HG02938 (cell line): Measurements from ENCODE around the gene CCDC187.
"Not testable (repeated sequence)": the region's sequence is repeated elsewhere in the genome, so short reads cannot be mapped to it uniquely, and the experiment has no call there.

Source experiments
- ATAC-seq: cut with Tn5 transposase; IDR thresholded peaks from one replicate; pipeline ENCODE4 v1.9.1; 2021; ENCODE audit warnings: mild to moderate bottlenecking, moderate library complexity; ENCODE audit not compliant: unreplicated experiment

Gene CCDC187

DNA sequence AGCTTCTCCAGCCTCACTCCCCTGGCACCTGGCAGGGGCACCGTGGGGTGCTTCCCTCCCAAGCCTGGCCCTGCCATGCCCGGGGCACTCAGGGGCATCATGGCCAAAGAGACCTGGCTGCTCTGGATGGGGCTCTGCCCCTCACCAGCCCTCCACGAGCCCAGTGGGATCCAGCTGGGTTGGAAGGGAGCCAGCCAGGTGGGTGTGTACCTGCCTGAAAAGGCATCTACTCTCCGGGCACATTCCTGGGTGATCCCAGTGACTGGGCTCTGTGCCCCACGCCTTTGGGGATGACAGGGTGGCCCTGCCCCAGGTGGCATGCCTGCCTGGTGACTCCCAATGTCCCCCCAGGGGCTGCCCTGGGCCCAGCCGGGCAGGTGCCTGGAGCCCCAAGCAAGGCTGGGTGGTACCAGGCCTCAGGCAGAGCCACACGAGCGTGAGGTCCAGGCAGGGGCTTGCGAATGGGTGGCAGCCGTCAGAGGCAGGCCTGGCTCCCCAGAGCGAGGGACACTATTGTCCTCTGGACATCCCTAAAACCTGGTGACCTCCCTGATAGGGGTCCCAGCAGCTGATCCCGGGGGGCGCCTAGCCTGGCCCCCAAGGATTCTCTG, 24.2 kb upstream of the CCDC187 start:
- ATAC-seq = no peak

DNA sequence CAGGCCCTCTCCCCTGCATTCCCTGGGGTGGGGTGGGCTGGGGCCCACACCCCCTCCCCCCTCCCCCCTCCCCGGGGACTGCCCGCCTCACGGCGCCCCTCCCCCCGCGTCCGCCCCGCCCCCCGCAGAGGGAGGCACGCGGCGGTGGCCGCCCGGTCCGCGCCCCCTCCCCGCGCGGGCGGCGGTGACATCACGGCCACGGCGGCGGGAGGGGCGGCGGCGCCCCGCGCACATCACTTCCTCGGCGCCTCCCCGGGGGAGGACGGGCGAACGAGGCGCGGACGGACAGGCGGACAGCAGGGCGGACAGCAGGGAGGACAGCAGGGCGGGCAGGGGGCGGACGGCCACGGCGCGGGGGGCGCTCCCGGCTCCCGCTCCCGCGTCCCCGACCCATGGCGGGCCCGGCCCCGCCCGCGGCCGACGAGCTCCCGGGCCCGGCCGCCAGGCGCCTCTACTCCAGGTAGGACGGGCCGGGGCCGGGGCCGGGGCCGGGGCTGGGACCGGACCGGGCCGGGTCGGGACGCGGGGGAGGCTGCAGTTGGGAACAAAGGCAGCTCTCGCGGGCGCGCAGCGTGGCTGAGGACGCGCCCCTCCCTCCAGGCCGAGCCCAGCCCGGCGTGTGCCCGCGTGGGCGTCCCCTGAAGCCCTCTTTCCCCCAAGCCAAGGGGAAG, 23.5 kb upstream of the CCDC187 start, which contains the start of gene GPSM1:
Gene GPSM1, plus strand, starts transcription at position 236 of the 671 bp plus-strand sequence. Its CDS starts 157 bp downstream, at position 393.
- no peak for ATAC-seq

DNA sequence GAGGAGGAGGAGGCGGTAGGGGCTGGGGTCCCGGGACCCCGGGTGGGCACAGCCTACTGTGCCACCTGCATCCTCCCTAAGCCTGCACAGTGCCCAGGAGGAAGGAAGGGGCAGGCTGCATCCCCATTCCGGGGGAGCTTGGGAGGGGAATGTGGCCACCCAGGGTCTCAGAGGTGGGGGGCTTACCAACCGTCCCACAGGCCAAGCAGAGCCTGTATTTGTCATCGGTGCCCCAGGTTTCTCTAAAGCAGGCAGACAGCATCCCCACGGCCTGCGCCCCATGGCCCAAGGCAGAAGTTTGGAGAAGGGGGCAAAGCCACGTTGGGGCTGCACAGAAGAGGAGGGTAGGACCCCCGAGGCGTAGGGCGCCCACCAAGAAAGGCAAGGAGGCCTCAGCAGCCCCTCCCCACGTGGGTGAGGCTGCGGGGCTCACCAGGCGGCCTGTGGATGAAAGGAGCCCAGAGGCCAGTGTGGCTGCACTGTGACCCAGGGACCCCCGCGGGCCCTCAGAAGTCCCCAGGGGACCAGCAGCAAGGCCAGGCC, 22.9 kb upstream of the CCDC187 start:
- no peak for ATAC-seq

DNA sequence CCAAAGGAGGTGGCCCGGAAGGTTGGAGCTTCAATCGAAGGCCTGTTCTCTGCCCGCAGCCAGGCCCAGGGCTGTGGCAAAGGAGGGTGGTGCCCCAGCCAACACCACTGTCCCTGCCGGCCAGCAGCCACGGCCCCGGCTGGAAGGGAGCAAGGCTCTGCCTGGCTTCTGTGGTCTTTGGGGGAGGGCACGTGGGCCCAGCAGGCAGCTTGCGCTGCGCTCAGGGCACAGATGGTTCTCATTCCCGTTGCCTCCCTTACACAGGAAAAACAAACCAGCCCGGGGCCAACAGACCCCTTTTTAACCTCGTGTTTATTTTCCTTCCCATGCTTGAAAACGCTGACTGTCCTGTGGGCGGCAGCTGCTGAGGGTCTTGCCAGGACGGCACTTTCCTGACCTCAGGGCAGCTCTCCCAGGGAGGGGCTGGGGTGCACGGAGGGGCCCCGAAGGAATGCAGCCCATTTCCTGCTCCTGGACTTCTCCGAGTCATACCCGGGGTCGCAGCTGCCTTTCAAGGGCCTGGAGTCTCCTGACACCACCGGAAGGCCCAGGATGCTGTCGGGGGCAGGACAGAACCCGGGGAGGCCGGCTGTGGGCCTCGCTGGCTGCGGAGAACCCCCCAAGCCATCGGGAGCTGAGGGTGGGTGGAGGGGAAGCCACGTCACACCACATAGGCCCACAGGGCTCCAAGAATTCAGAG, 22.3 kb upstream of the CCDC187 start:
- ATAC-seq = no peak

DNA sequence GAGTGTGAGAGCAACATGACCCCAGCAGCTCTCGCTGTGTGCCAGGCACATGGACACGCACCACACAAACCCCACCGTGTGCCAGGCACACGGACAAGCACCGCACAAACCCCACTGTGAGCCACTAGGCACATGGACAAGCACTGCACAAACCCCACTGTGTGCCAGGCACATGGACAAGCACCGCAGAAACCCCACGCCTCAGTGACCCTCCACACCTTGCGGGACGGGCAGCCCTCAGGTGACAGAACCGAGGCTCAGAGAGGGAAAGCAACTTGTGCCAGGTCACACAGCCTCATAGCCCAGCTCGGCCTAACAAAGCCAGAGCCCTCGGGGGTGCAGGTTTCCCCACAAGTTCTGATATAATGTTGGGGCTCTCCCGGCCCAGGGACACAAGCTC, 21.5 kb upstream of the CCDC187 start:
- ATAC-seq = no peak

DNA sequence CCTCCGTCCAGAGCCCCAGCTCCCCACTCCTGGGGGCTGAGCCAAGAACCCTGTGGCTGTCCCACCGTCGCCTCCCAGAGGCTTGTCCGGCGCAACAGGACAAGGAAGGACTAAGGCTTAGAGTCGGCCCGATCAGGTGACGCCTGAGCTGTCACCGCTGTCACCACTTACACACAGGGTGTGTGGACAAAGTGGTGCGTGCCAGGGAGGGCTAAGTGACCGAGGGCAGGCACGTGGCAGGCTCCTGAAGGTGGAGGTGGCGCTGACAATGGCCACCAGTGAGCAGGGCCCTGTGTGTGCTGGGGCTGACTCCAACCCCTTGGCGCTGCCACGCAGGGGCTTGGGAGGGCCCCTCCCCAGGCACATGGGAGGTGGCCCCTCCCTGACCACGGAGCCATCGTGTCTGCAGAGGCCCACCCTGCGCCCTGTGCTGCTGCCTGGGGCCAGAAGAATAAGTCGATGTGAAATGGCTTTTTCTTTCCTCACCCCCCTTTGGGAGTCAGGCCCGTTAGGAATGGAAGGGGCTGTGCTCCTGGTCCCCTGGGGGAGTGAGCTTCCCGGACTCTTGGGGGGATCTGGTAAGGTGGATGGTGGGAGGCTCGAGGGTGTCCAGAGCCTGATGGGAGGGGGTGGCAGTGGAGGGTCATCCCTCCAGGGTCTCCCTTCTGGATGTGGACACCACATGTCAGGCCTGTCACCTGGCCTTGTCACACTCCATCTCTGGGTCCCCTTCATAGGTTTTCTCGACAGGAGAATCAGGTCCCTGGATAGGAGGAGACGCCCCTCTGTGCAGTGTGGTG, 20.8 kb upstream of the CCDC187 start:
- no peak for ATAC-seq

DNA sequence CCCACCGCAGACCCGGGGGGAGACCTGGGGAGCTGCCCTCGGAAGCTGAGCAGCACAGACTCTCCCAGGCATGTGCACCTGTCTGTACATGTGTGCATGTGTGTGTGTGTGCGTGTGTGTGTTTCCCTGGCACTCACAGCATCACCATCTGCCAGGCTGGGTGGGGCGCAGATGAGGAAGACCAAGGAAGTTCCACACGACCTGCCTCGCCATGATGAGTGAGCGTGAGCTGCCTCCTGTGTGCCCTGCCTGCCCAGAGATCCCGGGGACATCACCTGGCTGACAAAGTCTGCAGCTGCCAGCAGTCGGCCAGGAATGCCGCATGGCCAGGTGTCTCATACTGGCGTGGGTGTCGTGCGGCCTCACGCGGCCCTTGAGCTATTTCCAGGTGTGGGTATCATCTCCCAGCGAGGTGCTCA, 19.5 kb upstream of the CCDC187 start:
- ATAC-seq = no peak

DNA sequence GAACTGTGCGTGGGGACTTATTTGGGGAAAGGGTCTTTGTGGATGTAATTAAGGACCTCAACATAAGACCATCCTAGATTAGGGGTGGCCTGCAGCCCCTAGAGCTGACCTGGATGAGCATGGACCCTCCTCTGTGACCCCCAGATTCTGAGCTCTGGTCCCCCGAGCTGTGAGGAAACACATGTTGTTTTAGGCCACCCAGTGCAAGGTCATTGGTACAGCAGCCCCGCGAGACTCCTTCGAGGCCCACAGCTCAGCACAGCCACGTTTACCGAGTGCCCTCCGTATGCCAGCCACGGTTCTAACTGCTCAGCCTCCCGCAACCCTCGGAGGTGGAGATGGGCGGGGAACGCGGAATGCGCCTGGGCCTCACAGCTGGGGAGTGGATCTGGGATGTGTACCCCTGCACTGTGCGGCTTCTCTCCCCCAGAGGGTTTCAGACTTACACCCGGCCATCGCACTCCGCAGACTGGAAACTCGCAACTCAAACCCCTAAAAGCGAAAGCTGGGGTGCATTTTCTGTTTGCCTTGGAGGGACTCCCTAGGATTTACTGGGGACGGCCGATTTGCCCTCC, 18.9 kb upstream of the CCDC187 start:
- no peak for ATAC-seq

DNA sequence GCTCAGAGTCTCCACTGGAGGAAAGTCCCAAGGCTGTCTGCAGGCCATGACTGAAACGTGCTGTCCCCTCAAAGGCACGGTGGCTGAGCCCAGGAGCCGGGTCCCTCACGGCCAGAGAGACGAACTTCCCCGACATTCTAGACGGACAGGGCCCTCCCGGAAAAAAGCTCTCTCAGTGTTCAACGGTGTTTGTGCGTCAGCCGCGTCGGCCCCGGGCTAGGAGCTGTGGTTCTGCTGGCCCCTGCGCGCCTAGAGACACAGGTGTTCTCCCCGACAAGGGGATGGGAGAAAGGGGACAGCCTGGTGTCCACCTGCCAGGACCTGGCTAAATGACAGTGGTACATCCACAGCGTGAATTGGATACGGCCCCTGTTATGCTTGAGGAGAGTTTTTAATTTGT, 17.7 kb upstream of the CCDC187 start:
- ATAC-seq = no peak

DNA sequence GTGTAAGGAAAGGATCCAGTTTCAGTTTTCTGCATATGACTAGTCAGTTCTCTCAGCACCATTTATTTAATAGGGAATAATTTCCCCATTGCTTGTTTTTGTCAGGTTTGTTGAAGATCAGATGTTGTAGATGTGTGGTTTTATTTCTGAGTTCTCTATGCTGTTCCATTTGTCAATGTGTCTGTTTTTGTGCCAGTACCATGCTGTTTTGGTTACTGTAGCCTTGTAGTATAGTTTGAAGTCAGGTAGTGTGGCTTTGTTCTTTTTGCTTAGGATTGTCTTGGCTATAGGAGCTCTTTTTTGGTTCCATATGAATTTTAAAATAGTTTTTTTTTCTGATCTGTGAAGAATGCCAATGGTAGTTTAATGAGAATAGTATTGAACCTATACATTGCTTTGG, 17.1 kb upstream of the CCDC187 start:
- not testable (repeated sequence) for ATAC-seq

DNA sequence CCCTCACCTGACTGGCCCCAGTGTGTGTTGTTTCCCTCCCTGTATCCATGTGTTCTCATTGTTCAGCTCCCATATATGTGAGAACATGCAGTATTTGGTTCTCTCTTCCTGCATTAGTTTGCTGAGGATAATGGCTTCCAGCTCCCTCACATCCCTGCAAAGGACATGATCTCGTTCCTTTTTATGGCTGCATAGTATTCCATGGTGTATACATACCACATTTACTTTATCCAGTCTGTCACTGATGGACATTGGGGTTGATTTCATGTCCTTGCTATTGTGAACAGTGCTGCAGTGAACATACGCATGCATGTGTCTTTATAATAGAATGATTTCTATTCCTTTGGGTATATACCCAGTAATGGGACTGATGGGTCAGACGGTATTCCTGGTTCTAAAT, 16.1 kb upstream of the CCDC187 start:
- ATAC-seq = not testable (repeated sequence)

DNA sequence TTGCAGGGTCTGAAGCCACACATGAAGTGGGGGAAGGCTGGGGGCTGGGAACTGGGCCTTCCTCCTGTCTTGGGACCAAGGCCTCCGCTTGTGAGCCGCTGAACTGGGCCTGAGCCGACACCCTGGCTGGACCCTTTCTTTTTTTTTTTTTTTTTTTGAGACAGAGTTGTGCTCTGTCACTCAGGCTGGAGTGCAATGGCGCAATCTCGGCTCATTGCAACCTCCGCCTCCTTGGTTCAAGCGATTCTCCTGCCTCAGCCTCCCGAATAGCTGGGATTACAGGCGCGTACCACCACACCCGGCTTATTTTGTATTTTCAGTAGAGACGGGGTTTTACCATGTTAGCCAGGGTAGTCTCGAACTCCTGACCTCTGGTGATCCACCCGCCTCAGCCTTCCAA, 15.3 kb upstream of the CCDC187 start:
- not testable (repeated sequence) for ATAC-seq

DNA sequence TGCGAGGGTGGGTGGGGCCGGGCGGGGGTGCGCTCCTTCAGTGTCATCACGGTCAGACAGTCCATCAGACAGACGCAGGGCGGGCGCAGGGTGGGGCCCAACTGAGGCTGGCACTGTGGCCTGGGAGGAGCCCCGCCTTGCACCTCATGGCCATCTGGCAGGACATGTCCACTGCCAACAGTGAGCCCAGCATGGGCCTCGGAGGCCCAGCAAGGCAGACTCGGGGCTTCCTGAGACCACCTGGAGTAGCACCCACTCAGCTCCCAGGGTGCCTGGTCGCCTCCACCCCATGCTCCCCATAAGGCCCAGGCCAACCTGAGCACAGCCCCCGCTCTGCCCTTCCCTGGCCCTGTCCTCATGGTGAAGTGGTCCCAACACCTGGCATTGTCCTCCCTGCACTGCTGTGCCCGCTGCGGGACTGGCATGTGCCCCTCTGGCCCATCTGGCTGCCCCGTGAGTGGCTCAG, 14.9 kb upstream of the CCDC187 start:
- ATAC-seq = no peak

DNA sequence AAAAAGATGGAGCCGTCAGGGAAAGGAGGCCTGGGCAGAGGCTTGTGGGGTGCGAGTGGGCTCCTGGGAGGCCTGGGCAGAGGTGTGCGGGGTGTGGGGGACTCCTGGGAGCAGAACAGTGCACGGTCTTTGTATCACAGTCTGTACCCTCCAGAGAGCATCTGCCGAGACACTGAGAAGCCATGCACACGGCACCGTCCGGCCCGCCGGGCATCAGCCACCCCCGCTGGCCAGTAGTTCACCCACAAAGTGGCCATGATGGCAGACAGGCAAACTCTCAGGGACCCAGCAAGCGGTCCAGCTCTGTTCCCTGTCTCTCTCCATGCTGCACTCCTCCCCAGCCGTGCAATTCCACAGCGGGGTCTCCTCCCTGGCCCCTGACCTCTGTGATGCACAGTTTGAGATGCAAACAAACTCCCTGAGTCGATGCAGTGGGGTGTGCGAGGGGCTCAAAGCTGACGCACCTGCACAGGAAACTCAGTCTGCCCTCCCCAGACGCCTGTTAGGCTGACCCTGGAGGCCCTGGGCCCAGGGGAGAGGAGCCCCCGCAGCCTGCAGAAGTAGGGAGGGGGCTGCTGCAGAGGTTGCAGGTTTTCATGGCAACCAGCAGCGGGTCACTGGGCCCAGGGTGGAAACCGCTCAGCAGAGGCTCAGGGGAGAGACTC, 14.3 kb upstream of the CCDC187 start:
- ATAC-seq = no peak

DNA sequence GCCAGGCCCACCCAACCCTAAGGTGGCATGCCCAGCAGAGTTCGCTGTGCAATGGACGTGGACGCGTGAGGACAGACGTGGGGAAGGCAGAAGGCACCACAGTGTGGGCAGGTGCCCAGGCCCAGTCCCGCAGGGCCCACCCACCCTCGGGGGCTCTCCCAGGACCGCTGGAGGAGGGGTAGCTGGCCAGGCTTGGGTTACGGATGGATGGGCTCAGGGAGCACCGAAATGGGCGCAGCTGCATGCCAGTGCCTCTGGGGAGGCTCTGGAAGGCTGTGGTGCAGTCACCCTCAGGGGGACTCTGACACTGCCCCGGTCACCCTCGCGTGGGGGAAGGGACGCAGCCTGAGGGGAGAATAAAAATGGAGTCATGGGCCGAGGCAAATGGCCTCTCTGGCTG, 13.8 kb upstream of the CCDC187 start:
- ATAC-seq = no peak

DNA sequence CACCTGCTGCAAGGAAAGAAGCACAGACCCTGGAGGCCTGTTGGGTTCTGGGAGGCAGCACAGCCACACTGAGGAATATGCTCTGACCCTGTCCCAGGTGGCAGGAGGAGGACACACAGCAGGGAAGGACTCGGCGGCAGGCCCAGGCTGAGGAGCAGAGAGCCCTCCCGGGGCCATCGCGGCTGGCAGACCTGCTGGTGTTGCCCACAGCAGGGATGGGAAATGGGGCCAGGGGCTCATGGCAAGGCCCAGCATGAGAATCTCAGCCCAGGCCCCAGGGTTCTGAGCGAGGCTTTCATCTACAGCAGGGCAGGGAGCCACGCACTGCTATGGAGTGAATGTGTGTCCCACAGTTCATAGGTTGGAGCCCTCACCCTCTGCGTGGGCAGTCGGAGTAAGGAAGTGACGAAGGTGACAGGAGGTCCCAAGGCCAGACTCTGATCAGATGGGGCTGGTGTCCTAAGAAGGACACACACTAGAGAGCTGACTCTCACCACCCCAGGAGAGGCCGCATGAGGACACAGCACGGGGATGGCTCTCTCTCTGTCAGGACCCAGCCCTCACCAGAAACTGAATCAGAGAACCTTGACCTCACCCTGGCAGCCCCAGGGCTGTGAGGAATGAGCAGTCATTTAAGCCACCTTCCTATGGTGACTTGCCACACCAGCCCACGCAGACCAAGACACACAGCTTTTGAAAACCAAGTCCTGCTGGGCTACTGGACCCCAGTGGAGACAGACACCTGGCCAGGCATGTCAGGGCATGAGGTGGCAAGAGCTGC, 13.2 kb upstream of the CCDC187 start:
- no peak for ATAC-seq

DNA sequence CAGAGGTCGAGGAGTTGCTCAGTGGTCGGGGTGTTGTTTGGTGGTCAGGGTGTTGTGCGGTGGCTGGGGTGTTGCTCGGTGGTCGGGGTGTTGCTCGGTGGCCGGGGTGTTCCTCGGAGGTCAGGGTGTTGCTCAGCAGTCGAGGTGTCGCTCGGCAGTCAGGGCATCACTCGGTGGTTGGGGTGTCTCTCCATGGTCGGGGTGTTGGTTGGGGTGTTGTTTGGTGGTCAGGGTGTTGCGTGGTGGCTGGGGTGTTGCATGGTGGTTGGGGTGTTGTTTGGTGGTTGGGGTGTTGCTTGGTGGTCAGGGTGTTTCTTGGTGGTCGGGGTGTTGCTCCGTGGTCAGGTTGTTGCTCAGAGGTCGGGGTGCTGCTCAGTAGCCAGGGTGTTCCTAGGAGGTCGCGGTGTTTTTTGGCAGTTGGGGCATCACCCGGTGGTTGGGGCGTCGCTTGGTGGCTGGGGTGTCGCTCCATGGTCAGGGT, 12.4 kb upstream of the CCDC187 start:
- ATAC-seq = no peak

DNA sequence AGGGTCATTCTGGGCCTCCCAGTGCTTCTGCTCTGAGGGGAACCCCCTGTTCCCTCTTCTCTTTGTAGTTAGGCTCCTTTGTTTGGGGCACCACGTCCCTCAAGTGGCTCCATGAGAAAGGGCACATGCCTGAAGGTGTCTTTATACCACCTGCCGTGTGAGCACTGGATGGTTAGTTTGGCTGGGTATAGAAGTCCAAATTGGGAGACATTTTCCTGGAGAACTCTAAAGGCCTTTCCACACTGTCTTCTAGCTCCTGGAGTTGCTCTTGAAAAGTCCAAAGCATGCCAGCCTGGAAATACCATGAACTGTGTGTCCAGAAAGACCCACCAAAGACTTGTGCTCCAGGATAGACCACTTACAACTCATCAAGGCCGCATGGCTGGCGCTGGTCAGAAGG, 11.1 kb upstream of the CCDC187 start:
- no peak for ATAC-seq

DNA sequence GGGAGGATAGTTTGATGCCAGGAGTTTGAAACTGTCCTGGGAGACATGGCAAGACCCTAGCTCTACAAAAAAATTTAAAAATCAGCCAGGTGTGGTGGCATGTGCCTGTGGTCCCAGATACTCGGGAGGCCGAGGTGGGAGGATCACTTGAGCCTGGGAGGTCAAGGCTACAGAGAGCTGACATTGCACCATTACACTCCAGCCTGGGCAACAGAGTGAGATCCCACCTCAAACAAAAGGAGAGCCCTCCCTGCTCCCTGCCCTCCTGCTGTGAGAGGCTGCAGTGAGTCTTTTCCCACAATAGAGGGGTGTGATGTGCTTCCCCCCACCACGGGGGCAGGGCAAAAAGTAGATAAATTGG, 10.1 kb upstream of the CCDC187 start:
- ATAC-seq = no peak
